Tibial nerve (tissue), 4 donors: ENCODE results near the gene WT1. TPM values are rescaled to one million over a fixed set of nuclear protein-coding genes. Genes with fewer than 3 reads are reported as not detected.

Source experiments
- DNase-seq, 2 donors: peaks; one replicate each; pipeline ENCODE4 v3.0.0-alpha.2; 2019; ENCODE audit warnings: low spot score in 2 of 2
- H3K27ac ChIP-seq, 4 donors: fragments of 200-600 bp; sonication (generic) in 3 of 4; one replicate each; pipeline ENCODE4 v1.5.1; 2017 to 2019; ENCODE audit warnings: mild to moderate bottlenecking in 1 of 4
- H3K27me3 ChIP-seq, 2 donors: fragments of 200-600 bp; sonication (generic) in 1 of 2; one replicate each; pipeline versions ENCODE4 v1.5.1 to v1.6.0; 2017 to 2019
- H3K36me3 ChIP-seq, 3 donors: fragments of 200-600 bp; sonication (generic); one replicate each; pipeline ENCODE4 v1.5.1; 2018 to 2019
- H3K4me1 ChIP-seq, 4 donors: fragments of 200-600 bp; sonication (generic) in 3 of 4; one replicate each; pipeline ENCODE4 v1.5.1; 2017 to 2019
- H3K4me3 ChIP-seq, 4 donors: fragments of 200-600 bp; sonication (generic) in 3 of 4; one replicate each; pipeline ENCODE4 v1.5.1; 2017 to 2019; ENCODE audit warnings: mild to moderate bottlenecking in 1 of 4, moderate library complexity in 1 of 4
- H3K9me3 ChIP-seq, 4 donors: fragments of 200-600 bp; sonication (generic) in 3 of 4; one replicate each; pipeline ENCODE4 v1.5.1; 2017 to 2019
- CTCF ChIP-seq, 5 experiments: fragments of 200-600 bp in 3 of 5; fragments of 450-650 bp in 2 of 5; sonication (generic) in 3 of 5; IDR thresholded peaks; one replicate each; pipeline ENCODE4 v1.5.1; 2016 to 2019; ENCODE audit warnings: antibody characterized with exemption in 5 of 5, mild to moderate bottlenecking in 3 of 5, moderate library complexity in 2 of 5
- EP300 ChIP-seq, 2 donors: sonication (generic); formaldehyde crosslinking; IDR thresholded peaks; one replicate each; pipeline ENCODE4 v1.6.1; 2017; ENCODE audit warnings: antibody characterized with exemption in 2 of 2, mild to moderate bottlenecking in 1 of 2
- POLR2A ChIP-seq, 2 donors: fragments of 450-650 bp; IDR thresholded peaks; one replicate each; pipeline ENCODE4 v1.6.1; 2017; ENCODE audit warnings: antibody characterized with exemption in 2 of 2, mild to moderate bottlenecking in 2 of 2, moderate library complexity in 2 of 2
- WGBS, 2 donors: methylation state at CpG; one replicate each; pipeline ENCODE4 v1.1.5; 2018; 5-methylcytosine and 5-hydroxymethylcytosine counted together
- total RNA-seq, 4 donors: library from RNA; depleted of rRNA; stranded (reverse); fragments of >200 nt; gene quantifications; one replicate each; pipeline ENCODE4 v1.1.0, GENCODE V29; 2016

Gene WT1
- total RNA-seq, 4 donors from 2014 or later = not detected

DNA sequence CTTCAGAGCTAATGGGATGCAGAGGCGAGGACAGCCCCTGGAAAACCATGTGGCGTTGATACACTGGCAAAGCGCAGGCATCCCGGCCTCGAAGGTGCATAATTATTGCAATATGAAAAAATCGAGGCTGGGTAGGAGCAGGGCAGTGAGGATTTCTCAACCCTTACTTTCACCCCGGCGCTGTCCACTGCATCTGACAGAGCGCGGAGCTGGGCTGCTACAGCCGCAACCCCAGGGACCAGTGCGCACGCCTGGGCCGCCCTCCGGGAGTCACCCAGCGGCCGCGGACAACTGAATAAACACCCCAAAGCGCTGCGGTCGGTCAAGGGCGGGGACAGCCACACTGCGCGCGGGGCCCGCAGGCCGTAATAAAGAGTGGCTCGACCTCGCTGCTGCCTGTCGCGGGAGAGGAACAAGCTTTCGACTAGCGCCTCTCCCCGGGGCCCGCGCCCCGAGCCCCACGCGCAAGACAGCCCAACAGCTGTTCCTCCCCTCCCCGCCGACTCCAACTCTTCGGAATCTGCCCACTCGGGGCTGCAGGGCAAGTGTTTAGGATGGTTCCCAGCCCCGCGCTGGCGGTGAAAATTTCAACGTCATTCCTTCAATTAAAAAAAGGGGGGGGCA, 3.6 kb upstream of the WT1 start:
- DNase-seq = no peak
- no peak for TF ChIP-seq EP300 (IDR thresholded peaks at IDR 0.05)
- TF ChIP-seq CTCF (IDR thresholded peaks at IDR 0.05) = no peak
- no peak for TF ChIP-seq POLR2A (IDR thresholded peaks at IDR 0.05)
- peaks cover 0 to 56% (median 11%) of the 10 kb centered on the region in 4 donors for H3K4me1 ChIP-seq
- no peaks in the 10 kb centered on the region for H3K36me3 ChIP-seq
- no peak overlapping the region for H3K27ac ChIP-seq
- H3K4me3 ChIP-seq = peak overlapping the region in 1 of 4 donors; percentile 20
- peaks cover 3 to 100% of the 10 kb centered on the region in 2 donors for H3K27me3 ChIP-seq
- H3K9me3 ChIP-seq = no peaks in the 10 kb centered on the region
- 3 to 5% methylated on average over 35 to 47 of the region's 47 CpGs for WGBS, 2 donors

GRCh38 chr11:32438346-32438865, 3.1 kb upstream of the WT1 start:
- TF ChIP-seq CTCF (IDR thresholded peaks at IDR 0.05) = no peak
- no peak for TF ChIP-seq EP300 (IDR thresholded peaks at IDR 0.05)
- TF ChIP-seq POLR2A (IDR thresholded peaks at IDR 0.05) = no peak
- Histone ChIP-seq H3K27me3 (peaks cover 3 to 100% of the 10 kb centered on the region in 2 donors), H3K27ac (no peak overlapping the region), H3K4me1 (peaks cover 0 to 62% (median 11%) of the 10 kb centered on the region in 4 donors), H3K4me3 (no peak overlapping the region), H3K36me3 (no peaks in the 10 kb centered on the region), H3K9me3 (no peaks in the 10 kb centered on the region)
- 5 to 10% methylated on average over 16 of the region's 16 CpGs for WGBS, 2 donors
- no peak for DNase-seq

GRCh38 chr11:32437495-32438345, 2.4 kb upstream of the WT1 start:
- no peak for TF ChIP-seq EP300 (IDR thresholded peaks at IDR 0.05)
- no peak for TF ChIP-seq POLR2A (IDR thresholded peaks at IDR 0.05)
- no peak for TF ChIP-seq CTCF (IDR thresholded peaks at IDR 0.05)
- no peaks in the 10 kb centered on the region for H3K36me3 ChIP-seq
- no peak overlapping the region for H3K27ac ChIP-seq
- H3K4me3 ChIP-seq = no peak overlapping the region
- no peak for DNase-seq
- H3K4me1 ChIP-seq = peaks cover 0 to 68% (median 11%) of the 10 kb centered on the region in 4 donors
- H3K9me3 ChIP-seq = no peaks in the 10 kb centered on the region
- 4 to 5% methylated on average over 30 to 41 of the region's 42 CpGs for WGBS, 2 donors
- H3K27me3 ChIP-seq = peaks cover 3 to 100% of the 10 kb centered on the region in 2 donors

DNA sequence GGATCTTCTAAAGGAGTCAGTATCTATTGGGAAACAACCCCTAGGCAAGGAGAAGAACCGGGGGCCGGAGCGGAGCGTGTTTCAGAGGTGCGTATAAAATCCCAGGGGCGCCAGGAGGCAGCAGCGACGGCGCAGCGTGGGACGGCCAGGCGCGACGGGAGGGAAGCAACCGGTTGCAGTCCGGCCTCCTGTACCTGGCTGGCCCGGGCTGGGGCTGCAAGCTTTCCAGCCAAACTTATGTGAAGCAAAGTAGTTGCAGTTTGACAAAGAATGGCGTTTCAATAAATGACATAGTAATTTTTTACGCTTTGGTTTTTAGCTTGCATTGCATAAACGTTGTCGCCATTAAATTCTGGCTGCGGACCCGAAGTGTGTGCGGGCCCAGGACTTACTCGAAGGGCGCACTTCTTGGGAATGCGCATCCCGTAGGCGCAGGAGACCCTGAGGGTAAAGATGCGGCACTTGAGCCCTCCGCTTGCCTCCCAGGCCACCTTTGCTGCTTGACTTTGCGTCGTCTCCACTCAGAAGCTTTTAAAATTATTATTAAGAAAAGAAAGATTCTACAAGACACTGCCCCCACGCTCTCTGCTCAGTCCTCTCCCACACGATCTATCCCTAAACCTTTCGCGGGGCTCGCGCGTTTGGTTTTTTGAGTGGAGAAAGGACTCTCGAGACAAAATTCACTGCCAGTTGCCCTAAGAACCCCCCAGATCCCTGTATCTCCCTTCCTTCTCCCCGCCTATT, 1.6 kb upstream of the WT1 start:
- TF ChIP-seq CTCF (IDR thresholded peaks at IDR 0.05) (no peak), EP300 (IDR thresholded peaks at IDR 0.05) (no peak), POLR2A (IDR thresholded peaks at IDR 0.05) (no peak)
- WGBS, 2 donors = 4 to 6% methylated on average over 42 of the region's 42 CpGs
- H3K9me3 ChIP-seq = no peaks in the 10 kb centered on the region
- no peaks in the 10 kb centered on the region for H3K36me3 ChIP-seq
- H3K27ac ChIP-seq = no peak overlapping the region
- H3K27me3 ChIP-seq = peaks cover 3 to 100% of the 10 kb centered on the region in 2 donors
- peaks cover 0 to 68% (median 11%) of the 10 kb centered on the region in 4 donors for H3K4me1 ChIP-seq
- no peak overlapping the region for H3K4me3 ChIP-seq
- no peak for DNase-seq
